Mammary microvascular endothelial cell (primary cell): Measurements from ENCODE around the gene SLC2A4. TPM values are rescaled to one million over a fixed set of nuclear protein-coding genes. Genes with fewer than 3 reads are reported as not detected.

Experiments
- total RNA-seq: library from RNA; depleted of rRNA; stranded (reverse); fragments of >200 nt; gene quantifications from 2 replicates; pipeline ENCODE4 v1.2.3, GENCODE V29; 2015

Gene SLC2A4
- total RNA-seq, 1 donor from 2014 or later = 0.13 TPM

Other genes starting within 250 kb of the SLC2A4 start
- gene SLC16A13, start 245.7 kb upstream of the SLC2A4 start, total RNA-seq = 5.2 and 5.7 TPM in 2 replicates
- 0.69 and 0.73 TPM in 2 replicates for gene SLC16A11, start 237.6 kb upstream of the SLC2A4 start, total RNA-seq
- not detected in 2 replicates for gene CLEC10A, start 201.5 kb upstream of the SLC2A4 start, total RNA-seq
- gene ASGR2, start 166.9 kb upstream of the SLC2A4 start, total RNA-seq = not detected in 2 replicates
- gene ASGR1, start 102.3 kb upstream of the SLC2A4 start, total RNA-seq = 2.8 and 4.1 TPM in 2 replicates
- 4.7 and 8.4 TPM in 2 replicates for gene DLG4, start 61.9 kb upstream of the SLC2A4 start, total RNA-seq
- gene ACADVL, start 61.8 kb upstream of the SLC2A4 start, total RNA-seq = 187 and 204 TPM in 2 replicates
- gene DVL2, start 47.2 kb upstream of the SLC2A4 start, total RNA-seq = 36.6 and 41.9 TPM in 2 replicates
- gene PHF23, start 42.3 kb upstream of the SLC2A4 start, total RNA-seq = 26.9 and 41.7 TPM in 2 replicates
- 280 and 300 TPM in 2 replicates for gene GABARAP, start 39.3 kb upstream of the SLC2A4 start, total RNA-seq
- gene CTDNEP1, start 30.0 kb upstream of the SLC2A4 start, total RNA-seq = 49.4 and 51.8 TPM in 2 replicates
- 32.8 and 37.0 TPM in 2 replicates for gene ELP5, start 29.5 kb upstream of the SLC2A4 start, total RNA-seq
- 8.7 and 12.3 TPM in 2 replicates for gene CLDN7, start 19.2 kb upstream of the SLC2A4 start, total RNA-seq
- not detected in 2 replicates for gene YBX2, start 12.9 kb downstream of the SLC2A4 start, total RNA-seq
- gene EIF5A, start 25.9 kb downstream of the SLC2A4 start, total RNA-seq = 572 and 718 TPM in 2 replicates
- 63.7 and 93.7 TPM in 2 replicates for gene GPS2, start 33.6 kb downstream of the SLC2A4 start, total RNA-seq
- 9.8 and 11.4 TPM in 2 replicates for gene NEURL4, start 47.6 kb downstream of the SLC2A4 start, total RNA-seq
- gene ACAP1, start 54.8 kb downstream of the SLC2A4 start, total RNA-seq = 0.07 TPM in 1 of 2 replicates, not detected in the other
- 4.2 and 5.5 TPM in 2 replicates for gene KCTD11, start 70.4 kb downstream of the SLC2A4 start, total RNA-seq
- gene TMEM95, start 73.4 kb downstream of the SLC2A4 start, total RNA-seq = not detected in 2 replicates
- 0.15 and 2.5 TPM in 2 replicates for gene TNK1, start 99.4 kb downstream of the SLC2A4 start, total RNA-seq
- gene PLSCR3, start 112.8 kb downstream of the SLC2A4 start, total RNA-seq = 66.6 and 72.2 TPM in 2 replicates
- 41.1 and 116 TPM in 2 replicates for gene TMEM256, start 122.4 kb downstream of the SLC2A4 start, total RNA-seq
- gene NLGN2, start 126.1 kb downstream of the SLC2A4 start, total RNA-seq = 2.9 and 3.1 TPM in 2 replicates
- not detected in 2 replicates for gene SPEM1, start 138.6 kb downstream of the SLC2A4 start, total RNA-seq
- not detected in 2 replicates for gene SPEM2, start 143.9 kb downstream of the SLC2A4 start, total RNA-seq
- not detected in 2 replicates for gene SPEM3, start 147.1 kb downstream of the SLC2A4 start, total RNA-seq
- gene TMEM102, start 153.7 kb downstream of the SLC2A4 start, total RNA-seq = 8.0 and 9.7 TPM in 2 replicates
- gene FGF11, start 157.8 kb downstream of the SLC2A4 start, total RNA-seq = 0.20 TPM in 1 of 2 replicates, not detected in the other
- 3.5 and 10.1 TPM in 2 replicates for gene CHRNB1, start 163.3 kb downstream of the SLC2A4 start, total RNA-seq
- 18.9 and 20.9 TPM in 2 replicates for gene ZBTB4, start 197.9 kb downstream of the SLC2A4 start, total RNA-seq
- not detected in 2 replicates for gene SLC35G6, start 199.7 kb downstream of the SLC2A4 start, total RNA-seq
- 45.0 and 63.4 TPM in 2 replicates for gene POLR2A, start 202.6 kb downstream of the SLC2A4 start, total RNA-seq